GM23248 (cell line): ENCODE measurements around the gene MON1A. TPM values are rescaled to one million over a fixed set of nuclear protein-coding genes. Genes with fewer than 3 reads are reported as not detected.
"Not testable (repeated sequence)": the region's sequence is repeated elsewhere in the genome, so short reads cannot be mapped to it uniquely, and the experiment has no call there.

Source experiments
- DNase-seq: peaks from one replicate; pipeline ENCODE4 v3.0.0-alpha.2; 2015
- H2AFZ ChIP-seq: fragments of 200-600 bp; sonication (generic); 2 replicates; pipeline ENCODE4 v1.6.1; 2016; ENCODE audit warnings: antibody characterized with exemption
- H3F3A ChIP-seq: fragments of 200-600 bp; sonication (generic); 2 replicates; pipeline ENCODE4 v1.6.1; 2016; ENCODE audit warnings: mild to moderate bottlenecking, antibody characterized with exemption, mixed run types; ENCODE audit not compliant: insufficient read depth
- H3K27ac ChIP-seq: fragments of 200-600 bp; sonication (generic); 2 replicates; pipeline ENCODE4 v1.5.1; 2016; ENCODE audit warnings: mild to moderate bottlenecking
- H3K27me3 ChIP-seq: fragments of 200-600 bp; sonication (generic); replicated peaks from 2 replicates; pipeline ENCODE4 v1.6.1; 2016; ENCODE audit warnings: mild to moderate bottlenecking; ENCODE audit not compliant: insufficient read depth
- H3K36me3 ChIP-seq: fragments of 200-600 bp; sonication (generic); 2 replicates; pipeline ENCODE4 v1.6.1; 2016; ENCODE audit warnings: low read depth, mild to moderate bottlenecking
- H3K4me1 ChIP-seq: fragments of 200-600 bp; sonication (generic); 2 replicates; pipeline ENCODE4 v1.6.1; 2016; ENCODE audit warnings: mild to moderate bottlenecking; ENCODE audit not compliant: insufficient read depth
- H3K4me2 ChIP-seq: fragments of 200-600 bp; sonication (generic); one replicate; pipeline ENCODE4 v1.6.1; 2016; ENCODE audit warnings: mild to moderate bottlenecking; ENCODE audit not compliant: unreplicated experiment
- H3K4me3 ChIP-seq: fragments of 200-600 bp; sonication (generic); 2 replicates; pipeline ENCODE4 v1.5.1; 2016; ENCODE audit warnings: mild to moderate bottlenecking
- H3K79me2 ChIP-seq: fragments of 200-600 bp; sonication (generic); 2 replicates; pipeline ENCODE4 v1.6.1; 2016; ENCODE audit warnings: mild to moderate bottlenecking; ENCODE audit not compliant: insufficient read depth
- H3K9ac ChIP-seq: fragments of 200-600 bp; sonication (generic); 2 replicates; pipeline ENCODE4 v1.6.1; 2016; ENCODE audit warnings: mild to moderate bottlenecking
- H3K9me2 ChIP-seq: fragments of 200-600 bp; sonication (generic); 2 replicates; pipeline ENCODE4 v1.6.1; 2016; ENCODE audit warnings: mixed run types, mild to moderate bottlenecking, moderate library complexity; ENCODE audit not compliant: insufficient read depth
- H3K9me3 ChIP-seq: fragments of 200-600 bp; sonication (generic); one replicate; pipeline ENCODE4 v1.6.1; 2017; ENCODE audit warnings: low read depth
- H4K20me1 ChIP-seq: fragments of 200-600 bp; sonication (generic); 2 replicates; pipeline ENCODE4 v1.6.0; 2016; ENCODE audit not compliant: insufficient read depth
- EZH2 ChIP-seq: fragments of 200-600 bp; sonication (generic); IDR thresholded peaks from 2 replicates; pipeline ENCODE4 v1.6.1; 2018; ENCODE audit warnings: antibody characterized with exemption, mild to moderate bottlenecking; ENCODE audit not compliant: insufficient read depth, poor library complexity, severe bottlenecking
- EZH2phosphoT487 ChIP-seq: fragments of 200-600 bp; sonication (generic); IDR thresholded peaks from 2 replicates; pipeline ENCODE4 v1.6.1; 2018; ENCODE audit warnings: antibody characterized with exemption, moderate library complexity, mild to moderate bottlenecking, low read depth; ENCODE audit not compliant: insufficient read depth
- whole genome bisulfite sequencing, 2 experiments: methylation state at CpG; one replicate each; pipeline ENCODE4 v1.1.6; 2015 to 2017; ENCODE audit warnings: low lambda C conversion rate in 2 of 2, low coverage in 1 of 2; ENCODE audit errors: missing lambda C conversion rate in 2 of 2; 5-methylcytosine and 5-hydroxymethylcytosine counted together
- in situ Hi-C: fragments of 300-500 bp; cut with MboI; formaldehyde crosslinking; loops from 2 replicates; pipeline ENCODE4 v1.15.0; 2020
- polyA plus RNA-seq: library from polyadenylated mRNA; unstranded; fragments of >200 nt; fragmentation: Nextera tagmentation; extraction: Ambion mirVana; gene quantifications from 2 replicates; pipeline ENCODE4 v1.2.1, GENCODE V29; 2016
- total RNA-seq: library from RNA; depleted of rRNA; stranded (reverse); fragments of >200 nt; shearing (Covaris generic); gene quantifications from 2 replicates; pipeline ENCODE4 v1.2.3, GENCODE V29; 2014

MON1A gene
- total and polyA plus RNA-seq, 2 experiments from 2014 or later: 13.6 to 15.0 TPM

- no peaks in the 10 kb centered on the region for H3K9me2 ChIP-seq
- H3K79me2 ChIP-seq: no peaks in the 10 kb centered on the region
- H3K4me1 ChIP-seq: peaks cover 7% of the 10 kb centered on the region; the same call in 1 of the 2 replicates
- no peaks in the 10 kb centered on the region for H4K20me1 ChIP-seq
- H3K4me2 ChIP-seq: no peak overlapping the region
- WGBS, 2 experiments: 87 to 91% methylated on average over 45 to 48 of the region's 48 CpGs
- no peaks in the 10 kb centered on the region for H3K27me3 ChIP-seq
- in situ Hi-C loops: no loop called here
- no peak for TF ChIP-seq EZH2phosphoT487
- TF ChIP-seq EZH2: no peak
- H3F3A ChIP-seq: 0 out of 2 replicates have a peak, but pooled peaks cover 5% of the 10 kb centered on the region
- no peak for DNase-seq
- H3K9ac ChIP-seq: no peak overlapping the region
- H3K9me3 ChIP-seq: no peaks in the 10 kb centered on the region
- H3K4me3 ChIP-seq: no peak overlapping the region
- no peak overlapping the region for H2AFZ ChIP-seq
- no peaks in the 10 kb centered on the region for H3K36me3 ChIP-seq
- no peak overlapping the region for H3K27ac ChIP-seq
Observed at GRCh38 chr3:49910409-49911123, 19.0 kb downstream of the MON1A start.

DNA sequence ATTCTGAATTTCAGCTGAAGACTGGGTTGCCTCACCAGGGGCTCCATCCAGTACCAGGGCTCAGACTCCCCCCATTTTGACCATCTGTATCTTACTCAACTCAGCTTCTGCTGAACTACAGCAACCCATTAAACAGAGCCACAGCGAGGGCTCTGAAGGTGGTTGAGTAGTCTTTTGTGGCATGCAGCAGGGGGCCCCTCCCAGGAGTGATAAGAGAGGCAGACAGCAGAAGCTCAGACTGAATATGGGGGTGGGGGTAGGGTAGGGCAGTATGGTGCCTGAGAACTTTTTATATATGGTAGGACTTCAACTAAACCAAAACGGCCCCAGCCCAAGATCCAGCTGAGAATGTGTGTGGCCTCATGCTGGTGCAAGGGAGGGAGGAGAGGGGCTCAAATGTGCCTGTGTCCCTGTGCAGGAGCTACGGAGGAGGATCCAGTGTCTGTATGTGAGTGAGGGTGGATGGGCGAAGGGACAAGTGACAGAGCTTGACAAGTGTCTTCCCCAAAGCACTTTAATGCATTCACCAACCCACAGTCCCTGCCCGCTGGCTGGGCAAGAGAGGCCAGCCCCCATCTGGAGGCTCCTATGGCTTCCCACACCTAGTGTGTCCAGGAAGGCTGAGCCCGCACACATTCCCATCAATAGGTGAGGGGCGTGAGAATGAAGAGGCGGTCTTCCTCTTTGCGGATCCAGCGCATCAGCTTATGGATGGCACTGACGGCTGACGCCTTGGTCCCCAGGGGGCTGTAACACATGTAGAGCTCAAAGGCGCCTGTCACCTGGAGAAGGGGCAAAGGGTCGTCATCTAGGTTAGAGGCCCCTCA lies 21.0 kb downstream of the MON1A start:
- no peak overlapping the region for H3K27ac ChIP-seq
- H2AFZ ChIP-seq: no peak overlapping the region
- H3K4me1 ChIP-seq: peaks cover 7% of the 10 kb centered on the region; the same call in 1 of the 2 replicates
- H3K27me3 ChIP-seq: no peaks in the 10 kb centered on the region
- no peaks in the 10 kb centered on the region for H3K9me2 ChIP-seq
- WGBS, 2 experiments: 87 to 89% methylated on average over 14 of the region's 14 CpGs
- no peak overlapping the region for H3K9ac ChIP-seq
- 0 out of 2 replicates have a peak, but pooled peaks cover 5% of the 10 kb centered on the region for H3F3A ChIP-seq
- no peak overlapping the region for H3K4me2 ChIP-seq
- H4K20me1 ChIP-seq: no peaks in the 10 kb centered on the region
- DNase-seq: no peak
- in situ Hi-C loops: no loop called here
- TF ChIP-seq EZH2 (no peak), EZH2phosphoT487 (no peak)
- no peaks in the 10 kb centered on the region for H3K79me2 ChIP-seq
- no peak overlapping the region for H3K4me3 ChIP-seq
- H3K36me3 ChIP-seq: no peaks in the 10 kb centered on the region
- H3K9me3 ChIP-seq: no peaks in the 10 kb centered on the region

DNA sequence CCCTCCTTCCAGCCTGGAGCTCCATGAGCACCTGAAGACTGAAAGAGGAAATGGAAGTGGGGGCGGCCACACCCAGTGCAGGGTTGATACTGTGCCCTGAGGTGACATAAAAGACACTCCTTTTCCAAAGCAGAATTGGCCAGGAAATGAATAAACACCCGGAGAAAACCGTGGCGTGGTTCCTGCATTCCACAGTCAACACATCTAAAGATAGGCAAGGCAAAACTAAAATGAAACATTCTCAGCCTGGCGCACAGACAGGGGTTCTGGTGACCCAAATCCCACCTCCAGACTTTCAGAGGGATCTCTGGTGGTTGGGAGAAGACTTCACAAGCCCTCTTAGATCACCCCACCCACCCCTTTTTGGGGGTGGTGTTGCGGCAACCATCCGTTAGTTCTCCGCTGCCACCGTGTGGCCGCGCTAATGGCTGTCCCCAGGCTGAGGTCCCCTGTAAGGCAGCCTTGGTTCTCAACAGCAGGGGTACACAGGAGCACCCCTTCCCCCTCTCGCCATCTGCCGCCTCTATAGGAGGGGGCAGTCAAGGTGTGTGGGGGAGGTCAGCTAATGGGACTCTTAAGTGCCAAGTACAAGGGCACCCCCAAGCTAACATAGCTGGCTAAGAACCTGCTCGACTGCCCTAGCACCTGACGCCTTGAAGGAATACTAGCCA lies 23.4 kb downstream of the MON1A start:
- Histone ChIP-seq H3K79me2 (no peaks in the 10 kb centered on the region), H3K4me2 (peak overlapping the region; percentile 84), H3K27ac (no peak overlapping the region), H3K9ac (peak overlapping the region; percentile 40), H2AFZ (peak overlapping the region; percentile 72), H3F3A (0 out of 2 replicates have a peak, but pooled peaks cover 5% of the 10 kb centered on the region), H3K9me3 (no peaks in the 10 kb centered on the region), H3K4me3 (peak overlapping the region; percentile 61), H3K36me3 (no peaks in the 10 kb centered on the region), H3K27me3 (no peaks in the 10 kb centered on the region), H3K9me2 (no peaks in the 10 kb centered on the region), H3K4me1 (peaks cover 11% of the 10 kb centered on the region), H4K20me1 (no peaks in the 10 kb centered on the region)
- peak; percentile 67 for DNase-seq
- in situ Hi-C loops: no loop called here
- WGBS, 2 experiments: 17 to 18% methylated on average over 15 of the region's 15 CpGs
- TF ChIP-seq EZH2 (no peak), EZH2phosphoT487 (no peak)

- in situ Hi-C loops, H3K36me3 ChIP-seq, H3K79me2 ChIP-seq, DNase-seq, H3K9me2 ChIP-seq, H3K27me3 ChIP-seq, H3K27ac ChIP-seq, H3F3A ChIP-seq, H3K9ac ChIP-seq, H3K9me3 ChIP-seq, H4K20me1 ChIP-seq, H3K4me3 ChIP-seq, H2AFZ ChIP-seq, H3K4me2 ChIP-seq: not testable (repeated sequence)
- peaks cover 20% of the 10 kb centered on the region for H3K4me1 ChIP-seq
- 97 to 100% methylated on average over 13 of the region's 13 CpGs for WGBS, 2 experiments
Observed at GRCh38 chr3:49904448-49904847, 25.2 kb downstream of the MON1A start.
